Ureter (tissue), 1 donor: ENCODE results near the gene CDKN2B-AS1. TPM values are rescaled to one million over a fixed set of nuclear protein-coding genes. Genes with fewer than 3 reads are reported as not detected.

ENCODE experiments used
- DNase-seq: peaks from one replicate; pipeline ENCODE4 v3.0.0-alpha.2; 2020; ENCODE audit warnings: low spot score
- total RNA-seq: library from RNA; stranded (reverse); gene quantifications from one replicate; pipeline ENCODE4 v1.2.4, GENCODE V29; 2023
- donor health status: DM: yes; HTN: yes; CAD: no.

CDKN2B-AS1 gene
- total RNA-seq, 1 donor from 2014 or later = 1.5 TPM

DNA sequence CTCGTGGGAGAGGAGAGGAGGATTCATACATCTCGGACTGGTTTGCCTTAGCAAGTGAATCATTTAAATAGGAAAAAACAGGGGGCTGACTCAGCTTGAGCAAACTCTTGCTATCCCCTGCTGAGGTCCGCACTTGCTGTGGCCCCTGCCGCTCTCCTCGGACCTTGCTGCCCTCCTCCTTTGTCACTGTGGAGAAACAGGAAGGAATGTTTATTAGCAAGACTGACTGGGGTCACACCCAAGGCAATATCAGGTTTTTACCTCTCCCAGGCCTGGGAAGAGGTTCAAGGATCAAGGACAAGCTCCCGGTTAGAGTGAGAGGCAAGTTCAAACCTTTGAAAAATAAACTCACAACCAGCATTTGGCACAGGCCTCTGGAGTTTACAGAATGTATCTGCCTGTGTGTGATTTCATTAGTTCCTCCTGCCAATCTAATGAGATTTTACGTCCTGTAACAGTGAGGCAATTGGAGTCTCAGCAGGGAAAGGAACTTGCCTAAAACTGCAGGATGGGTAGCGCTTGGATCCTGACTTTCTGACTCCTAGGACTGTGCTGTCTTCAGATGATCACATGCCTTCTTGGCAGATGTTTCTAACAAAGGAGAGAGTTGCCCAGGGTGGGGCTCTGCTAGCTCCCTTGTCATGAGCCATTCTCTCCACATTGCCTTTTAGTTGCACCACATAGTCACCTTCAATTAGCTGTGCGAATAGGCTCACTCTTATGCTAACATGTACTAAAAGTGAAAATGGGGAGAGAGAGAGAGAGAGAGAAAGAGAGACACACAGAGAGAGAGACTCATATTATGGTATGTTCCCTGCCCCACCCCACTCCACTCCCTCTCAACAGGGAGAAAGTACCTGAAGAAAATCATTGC lies 123.2 kb downstream of the CDKN2B-AS1 start:
- DNase-seq = no peak

GRCh38 chr9:22118810-22119521 lies 124.4 kb downstream of the CDKN2B-AS1 start:
- no peak for DNase-seq

GRCh38 chr9:22119522-22120158 lies 125.0 kb downstream of the CDKN2B-AS1 start:
- no peak for DNase-seq

- DNase-seq = no peak
Measured at GRCh38 chr9:22120159-22120549, 125.6 kb downstream of the CDKN2B-AS1 start.

DNA sequence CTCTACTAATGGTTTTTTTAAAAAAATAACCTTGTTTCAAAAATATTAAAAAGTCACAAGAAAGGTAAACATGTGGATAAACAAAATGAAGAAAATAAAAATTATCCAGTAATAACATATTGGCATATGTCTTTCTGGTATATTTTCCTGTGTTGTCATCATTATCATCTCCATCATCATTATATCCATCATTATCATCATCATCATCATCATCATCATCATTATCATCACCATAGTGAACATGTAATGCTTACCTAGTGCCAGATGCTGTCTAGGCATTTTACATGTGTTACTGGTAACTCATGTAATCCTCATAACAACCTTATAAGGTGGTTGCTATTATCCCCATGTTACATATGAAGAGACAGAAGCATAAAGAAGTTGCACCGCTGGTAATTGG lies 126.0 kb downstream of the CDKN2B-AS1 start:
- DNase-seq = no peak

DNA sequence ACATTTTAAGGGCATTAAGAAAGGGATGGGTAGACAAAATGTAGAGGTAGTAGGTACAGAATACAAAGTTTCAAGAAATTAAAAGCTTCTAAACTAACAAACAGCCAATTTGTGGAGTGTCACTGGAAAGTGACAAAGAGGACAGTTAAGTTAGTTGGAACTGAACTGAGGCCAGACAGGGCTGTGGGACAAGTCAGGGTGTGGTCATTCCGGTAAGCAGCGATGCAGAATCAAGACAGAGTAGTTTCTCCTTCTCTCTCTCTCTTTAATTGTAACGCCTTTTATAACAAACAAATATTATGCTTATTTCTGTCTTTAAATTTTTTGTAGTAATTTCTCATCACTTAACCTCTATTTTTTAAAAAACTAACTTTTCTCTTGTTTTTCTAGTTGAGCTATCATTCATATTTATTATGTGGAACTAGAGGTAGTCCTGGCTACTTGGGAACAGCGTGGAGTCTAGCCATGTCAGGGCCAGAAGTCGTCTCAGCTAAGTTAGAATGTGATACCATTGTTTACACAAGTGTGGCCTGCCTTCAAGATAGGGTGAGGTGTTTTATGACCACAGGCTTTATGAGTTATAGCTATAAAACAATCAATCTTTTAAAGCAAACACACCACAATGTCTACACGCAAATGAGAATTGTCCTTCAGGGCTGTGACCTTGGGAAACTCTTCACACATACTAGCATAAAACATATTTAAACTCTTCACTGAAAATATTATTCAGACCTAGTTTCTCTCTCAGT lies 129.8 kb downstream of the CDKN2B-AS1 start:
- no peak for DNase-seq

GRCh38 chr9:22129133-22129532 lies 134.5 kb downstream of the CDKN2B-AS1 start:
- DNase-seq = no peak

DNA sequence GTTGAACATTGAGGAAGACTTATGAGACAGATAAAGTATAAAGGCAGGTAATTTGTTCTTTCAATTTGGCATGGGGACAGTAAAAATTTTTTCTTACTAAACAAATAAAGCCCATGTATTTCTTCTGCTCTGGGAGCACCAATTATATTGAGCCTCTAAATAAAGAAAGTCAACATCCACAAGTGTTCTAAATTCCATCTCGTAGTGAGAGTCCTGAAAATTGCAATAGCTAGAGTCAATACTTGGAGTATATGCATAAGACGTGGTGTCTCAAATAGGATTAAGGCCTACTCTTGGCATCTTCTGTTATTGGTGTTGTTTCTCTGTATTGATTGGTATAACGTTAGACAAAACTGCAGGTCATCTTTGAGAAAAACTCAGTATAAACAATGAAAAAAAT lies 135.0 kb downstream of the CDKN2B-AS1 start:
- no peak for DNase-seq

GRCh38 chr9:22131817-22132216 lies 137.2 kb downstream of the CDKN2B-AS1 start:
- no peak for DNase-seq

- DNase-seq = no peak
Measured at GRCh38 chr9:22134390-22134789, 139.8 kb downstream of the CDKN2B-AS1 start.

DNA sequence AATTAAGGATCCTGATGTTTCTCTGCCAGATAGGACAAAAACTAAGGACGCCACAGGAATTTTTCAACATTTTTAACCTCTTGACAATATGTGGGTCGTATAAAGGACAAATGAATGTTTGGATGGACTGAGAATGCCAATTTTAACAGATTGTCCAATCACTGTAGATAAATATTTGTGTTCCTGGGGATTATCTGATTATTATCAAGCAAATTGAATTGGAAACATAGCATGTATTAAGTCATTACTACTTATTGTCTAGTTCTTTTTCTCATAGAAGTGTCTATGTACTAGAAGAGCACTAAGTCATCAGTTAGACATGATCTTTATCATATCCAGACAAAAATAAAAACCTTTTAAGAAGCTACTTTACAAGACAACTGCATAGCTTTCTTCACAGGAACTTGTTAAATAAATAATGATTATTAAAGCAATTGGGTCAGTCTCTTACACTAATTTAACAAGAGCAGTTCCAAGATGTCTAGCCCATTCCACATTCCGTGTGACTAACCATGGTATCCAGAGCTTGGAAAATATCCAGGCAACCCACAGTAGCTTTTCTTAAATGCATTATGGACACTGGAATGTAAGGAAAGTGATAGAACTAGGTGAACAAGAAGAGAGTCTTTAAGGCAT lies 142.0 kb downstream of the CDKN2B-AS1 start:
- no peak for DNase-seq

- DNase-seq = no peak
Measured at GRCh38 chr9:22138956-22139660, 144.5 kb downstream of the CDKN2B-AS1 start.

DNA sequence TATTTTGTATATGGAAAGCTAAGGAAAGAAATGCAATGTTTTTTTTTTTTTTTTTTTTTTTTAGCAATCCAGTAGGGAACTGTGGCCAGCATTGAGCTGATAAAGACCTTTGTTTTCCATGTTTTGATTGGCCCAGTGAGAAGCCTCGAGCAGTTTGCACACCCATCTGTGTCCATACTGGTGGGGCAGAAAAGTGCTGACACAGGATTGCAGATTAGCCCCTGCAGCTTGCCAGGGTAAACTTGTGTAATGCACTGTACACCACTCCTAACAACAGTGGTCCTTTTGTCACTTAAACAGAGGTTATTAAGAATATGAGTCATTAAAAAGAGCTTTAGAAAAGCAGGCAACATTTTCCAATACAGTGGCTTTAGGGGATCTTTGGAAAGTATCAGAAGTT lies 147.3 kb downstream of the CDKN2B-AS1 start:
- DNase-seq = no peak

DNA sequence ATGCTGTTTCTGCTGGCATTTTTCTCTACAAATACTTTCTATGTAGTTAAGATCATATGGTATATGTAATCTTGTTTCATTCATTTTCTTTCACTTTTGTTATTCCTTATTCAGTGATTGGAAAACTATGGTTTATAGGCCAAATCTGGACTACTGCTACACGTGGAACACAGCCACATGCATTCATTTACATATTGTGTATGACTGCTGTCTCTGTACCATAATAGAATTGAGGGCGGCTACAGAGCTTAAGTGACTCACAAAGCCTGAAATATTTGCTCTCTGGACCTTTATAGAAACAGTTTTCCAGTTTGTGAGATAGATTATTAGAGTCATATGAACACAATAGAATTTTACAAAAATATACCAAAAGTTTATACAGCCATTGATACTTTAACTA lies 148.1 kb downstream of the CDKN2B-AS1 start:
- no peak for DNase-seq

DNA sequence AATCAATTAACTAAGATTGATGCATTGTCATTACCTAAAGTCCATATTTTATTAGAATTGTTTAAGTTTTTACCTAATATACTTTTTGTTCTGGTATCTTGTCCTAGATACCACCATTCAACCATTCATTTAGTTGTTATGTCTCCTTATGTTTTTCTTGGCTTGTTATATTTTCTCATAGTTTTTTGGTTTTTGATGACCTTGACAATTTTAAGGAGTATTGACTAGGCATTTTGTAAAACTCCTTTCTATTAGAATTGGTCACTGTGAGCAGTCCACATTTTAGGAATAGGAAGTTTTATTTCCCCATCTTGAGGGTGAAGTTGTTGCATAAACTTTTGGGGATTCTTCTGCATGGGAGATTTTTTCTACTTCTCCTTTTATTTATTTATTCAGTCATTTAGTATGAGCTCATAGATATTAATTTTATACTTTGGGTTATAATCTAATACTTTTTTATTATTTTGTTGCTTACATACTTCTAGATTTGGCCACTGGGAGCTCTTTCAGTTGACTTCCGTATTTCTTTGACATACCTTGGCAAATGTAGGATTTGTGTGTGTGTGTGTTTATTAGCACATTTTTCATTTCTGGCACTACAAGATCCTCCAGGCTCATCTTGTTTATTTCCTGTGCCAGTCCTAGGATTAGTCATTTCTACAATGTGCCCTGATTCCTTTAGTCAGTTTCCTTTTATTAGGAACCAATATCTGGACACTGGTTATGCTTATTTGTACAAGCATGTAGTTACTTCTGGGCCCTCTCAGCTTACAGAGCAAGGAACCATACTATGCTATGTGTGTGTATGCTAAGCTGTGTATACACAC lies 149.4 kb downstream of the CDKN2B-AS1 start:
- no peak for DNase-seq

- DNase-seq = no peak
Measured at GRCh38 chr9:22146604-22147003, 152.0 kb downstream of the CDKN2B-AS1 start.

DNA sequence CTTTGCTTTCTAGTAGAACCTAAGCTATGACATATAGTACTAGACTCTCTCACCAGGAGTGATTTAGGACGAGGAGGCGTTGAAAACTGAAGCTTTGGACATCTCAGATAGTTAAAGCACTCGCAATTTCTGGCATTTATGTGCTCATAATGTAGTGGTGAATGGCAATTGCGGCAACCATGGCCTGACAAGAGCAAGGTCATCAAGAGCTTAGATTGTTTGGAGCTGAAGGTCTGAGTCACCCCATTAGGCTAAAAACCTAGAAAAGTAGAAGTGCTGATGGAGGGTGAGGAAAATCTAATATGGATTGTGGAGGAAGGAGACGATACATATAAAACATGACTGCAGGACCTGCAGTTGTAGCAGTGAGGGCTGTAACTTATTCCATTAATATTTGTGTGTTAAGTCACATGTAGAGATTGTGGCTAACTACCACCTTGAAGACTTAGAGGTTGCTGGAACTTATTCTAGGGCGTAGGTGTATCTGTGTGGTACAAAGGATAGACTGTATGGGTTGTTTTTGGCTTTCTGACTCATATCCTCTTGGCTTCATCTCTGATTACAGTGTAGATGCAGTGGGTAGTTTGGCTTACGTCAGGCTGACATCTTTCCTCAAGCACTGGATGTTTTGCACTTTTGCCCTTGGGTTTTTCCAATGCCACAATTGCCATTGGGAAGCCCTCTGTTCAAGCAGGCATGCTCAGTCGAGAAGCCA lies 153.4 kb downstream of the CDKN2B-AS1 start:
- DNase-seq = no peak

- DNase-seq = no peak
Measured at GRCh38 chr9:22148528-22148875, 153.9 kb downstream of the CDKN2B-AS1 start.
